ENCODE data around the gene RAP1GAP2.

GRCh38 chr17:2809337-2809736, 13.1 kb downstream of the RAP1GAP2 start:
- TF ChIP-seq, protein P1, sequence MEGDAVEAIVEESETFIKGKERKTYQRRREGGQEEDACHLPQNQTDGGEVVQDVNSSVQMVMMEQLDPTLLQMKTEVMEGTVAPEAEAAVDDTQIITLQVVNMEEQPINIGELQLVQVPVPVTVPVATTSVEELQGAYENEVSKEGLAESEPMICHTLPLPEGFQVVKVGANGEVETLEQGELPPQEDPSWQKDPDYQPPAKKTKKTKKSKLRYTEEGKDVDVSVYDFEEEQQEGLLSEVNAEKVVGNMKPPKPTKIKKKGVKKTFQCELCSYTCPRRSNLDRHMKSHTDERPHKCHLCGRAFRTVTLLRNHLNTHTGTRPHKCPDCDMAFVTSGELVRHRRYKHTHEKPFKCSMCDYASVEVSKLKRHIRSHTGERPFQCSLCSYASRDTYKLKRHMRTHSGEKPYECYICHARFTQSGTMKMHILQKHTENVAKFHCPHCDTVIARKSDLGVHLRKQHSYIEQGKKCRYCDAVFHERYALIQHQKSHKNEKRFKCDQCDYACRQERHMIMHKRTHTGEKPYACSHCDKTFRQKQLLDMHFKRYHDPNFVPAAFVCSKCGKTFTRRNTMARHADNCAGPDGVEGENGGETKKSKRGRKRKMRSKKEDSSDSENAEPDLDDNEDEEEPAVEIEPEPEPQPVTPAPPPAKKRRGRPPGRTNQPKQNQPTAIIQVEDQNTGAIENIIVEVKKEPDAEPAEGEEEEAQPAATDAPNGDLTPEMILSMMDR (IDR thresholded peaks at IDR 0.05; ENCODE audit: insufficient read depth, low read depth, low read length): no peak
- no peak for TF ChIP-seq EZH2 (IDR thresholded peaks at IDR 0.05; ENCODE audit: insufficient read depth, low read length)
